ENCODE measurements around the gene MAN2B2.

DNA sequence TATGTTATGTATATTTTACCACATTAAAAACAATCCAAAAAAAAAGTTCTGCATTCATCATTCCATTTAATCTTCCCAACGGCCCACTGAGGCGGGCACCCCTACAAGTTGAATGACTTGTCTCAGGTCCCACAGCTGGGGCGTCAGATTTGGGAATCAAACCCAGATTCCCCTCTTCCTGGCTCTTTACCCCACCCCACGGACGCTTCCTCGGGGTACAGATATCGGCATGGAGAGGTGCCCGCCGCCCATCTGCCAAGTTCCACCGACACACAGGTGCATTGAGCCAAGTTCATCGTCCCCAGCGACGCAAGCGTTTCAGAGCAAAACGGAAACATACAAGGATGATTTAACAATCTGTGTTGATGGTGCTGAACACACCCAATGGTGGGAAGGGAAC is 36.9 kb upstream of the MAN2B2 start:
- TF ChIP-seq, protein P1, sequence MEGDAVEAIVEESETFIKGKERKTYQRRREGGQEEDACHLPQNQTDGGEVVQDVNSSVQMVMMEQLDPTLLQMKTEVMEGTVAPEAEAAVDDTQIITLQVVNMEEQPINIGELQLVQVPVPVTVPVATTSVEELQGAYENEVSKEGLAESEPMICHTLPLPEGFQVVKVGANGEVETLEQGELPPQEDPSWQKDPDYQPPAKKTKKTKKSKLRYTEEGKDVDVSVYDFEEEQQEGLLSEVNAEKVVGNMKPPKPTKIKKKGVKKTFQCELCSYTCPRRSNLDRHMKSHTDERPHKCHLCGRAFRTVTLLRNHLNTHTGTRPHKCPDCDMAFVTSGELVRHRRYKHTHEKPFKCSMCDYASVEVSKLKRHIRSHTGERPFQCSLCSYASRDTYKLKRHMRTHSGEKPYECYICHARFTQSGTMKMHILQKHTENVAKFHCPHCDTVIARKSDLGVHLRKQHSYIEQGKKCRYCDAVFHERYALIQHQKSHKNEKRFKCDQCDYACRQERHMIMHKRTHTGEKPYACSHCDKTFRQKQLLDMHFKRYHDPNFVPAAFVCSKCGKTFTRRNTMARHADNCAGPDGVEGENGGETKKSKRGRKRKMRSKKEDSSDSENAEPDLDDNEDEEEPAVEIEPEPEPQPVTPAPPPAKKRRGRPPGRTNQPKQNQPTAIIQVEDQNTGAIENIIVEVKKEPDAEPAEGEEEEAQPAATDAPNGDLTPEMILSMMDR (IDR thresholded peaks at IDR 0.05) = no peak
- no peak for TF ChIP-seq SIN3A (IDR thresholded peaks at IDR 0.05; ENCODE audit: borderline replicate concordance, insufficient read depth, low read depth, low read length)
- no peak for TF ChIP-seq POLR2AphosphoS5 (IDR thresholded peaks at IDR 0.05; ENCODE audit: low read depth, low read length)
- TF ChIP-seq, protein P2, sequence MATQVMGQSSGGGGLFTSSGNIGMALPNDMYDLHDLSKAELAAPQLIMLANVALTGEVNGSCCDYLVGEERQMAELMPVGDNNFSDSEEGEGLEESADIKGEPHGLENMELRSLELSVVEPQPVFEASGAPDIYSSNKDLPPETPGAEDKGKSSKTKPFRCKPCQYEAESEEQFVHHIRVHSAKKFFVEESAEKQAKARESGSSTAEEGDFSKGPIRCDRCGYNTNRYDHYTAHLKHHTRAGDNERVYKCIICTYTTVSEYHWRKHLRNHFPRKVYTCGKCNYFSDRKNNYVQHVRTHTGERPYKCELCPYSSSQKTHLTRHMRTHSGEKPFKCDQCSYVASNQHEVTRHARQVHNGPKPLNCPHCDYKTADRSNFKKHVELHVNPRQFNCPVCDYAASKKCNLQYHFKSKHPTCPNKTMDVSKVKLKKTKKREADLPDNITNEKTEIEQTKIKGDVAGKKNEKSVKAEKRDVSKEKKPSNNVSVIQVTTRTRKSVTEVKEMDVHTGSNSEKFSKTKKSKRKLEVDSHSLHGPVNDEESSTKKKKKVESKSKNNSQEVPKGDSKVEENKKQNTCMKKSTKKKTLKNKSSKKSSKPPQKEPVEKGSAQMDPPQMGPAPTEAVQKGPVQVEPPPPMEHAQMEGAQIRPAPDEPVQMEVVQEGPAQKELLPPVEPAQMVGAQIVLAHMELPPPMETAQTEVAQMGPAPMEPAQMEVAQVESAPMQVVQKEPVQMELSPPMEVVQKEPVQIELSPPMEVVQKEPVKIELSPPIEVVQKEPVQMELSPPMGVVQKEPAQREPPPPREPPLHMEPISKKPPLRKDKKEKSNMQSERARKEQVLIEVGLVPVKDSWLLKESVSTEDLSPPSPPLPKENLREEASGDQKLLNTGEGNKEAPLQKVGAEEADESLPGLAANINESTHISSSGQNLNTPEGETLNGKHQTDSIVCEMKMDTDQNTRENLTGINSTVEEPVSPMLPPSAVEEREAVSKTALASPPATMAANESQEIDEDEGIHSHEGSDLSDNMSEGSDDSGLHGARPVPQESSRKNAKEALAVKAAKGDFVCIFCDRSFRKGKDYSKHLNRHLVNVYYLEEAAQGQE (IDR thresholded peaks at IDR 0.05; ENCODE audit: insufficient read depth in 1 of 2, low read depth in 2 of 2, low read length in 1 of 2) = no peak
- no peak for TF ChIP-seq TCF7L2 (IDR thresholded peaks at IDR 0.05; ENCODE audit: low read depth, low read length)

All from Panc1 (cell line).